Posterior vena cava (tissue), 2 donors: ENCODE data around the gene RALGAPA2. TPM values are rescaled to one million over a fixed set of nuclear protein-coding genes. Genes with fewer than 3 reads are reported as not detected.

ENCODE experiments used
- DNase-seq: peaks from one replicate; pipeline ENCODE4 v3.0.0-alpha.2; 2020; ENCODE audit warnings: low spot score
- intact Hi-C, 2 donors: fragments of 100-400 bp; cut with DNase I; formaldehyde crosslinking; loops; one replicate each; pipeline versions ENCODE4 v1.14.1 to v1.14.2; 2022 to 2023
- total RNA-seq, 2 donors: library from RNA; stranded (reverse); fragmentation: NEBNext Ultra II Directional; extraction: Animal tissue kit (Norgen Biotek cat#: 25700); gene quantifications; one replicate each; pipeline ENCODE4 v1.2.1, GENCODE V29; 2021
- donor health status: DM: yes; HTN: yes; CAD: no.
- donor health status: DM: yes; HTN: yes; CAD: no.

The RALGAPA2 gene
- total RNA-seq, 2 donors from 2014 or later = 34.2 to 38.0 TPM

GRCh38 chr20:20344476-20344875 is 368.0 kb downstream of the RALGAPA2 start:
- intact Hi-C loops = loop anchor here in 1 of 2 donors (10.0 kb wide), 1 partner anchor 60 kb away; no protein-coding TSS in a partner anchor
- no peak for DNase-seq

GRCh38 chr20:20343932-20344331 is 368.5 kb downstream of the RALGAPA2 start:
- DNase-seq = no peak
- intact Hi-C loops = loop anchor here in 1 of 2 donors (10.0 kb wide), 1 partner anchor 61 kb away; no protein-coding TSS in a partner anchor
